Measurements from ENCODE around the gene SORBS2.

DNA sequence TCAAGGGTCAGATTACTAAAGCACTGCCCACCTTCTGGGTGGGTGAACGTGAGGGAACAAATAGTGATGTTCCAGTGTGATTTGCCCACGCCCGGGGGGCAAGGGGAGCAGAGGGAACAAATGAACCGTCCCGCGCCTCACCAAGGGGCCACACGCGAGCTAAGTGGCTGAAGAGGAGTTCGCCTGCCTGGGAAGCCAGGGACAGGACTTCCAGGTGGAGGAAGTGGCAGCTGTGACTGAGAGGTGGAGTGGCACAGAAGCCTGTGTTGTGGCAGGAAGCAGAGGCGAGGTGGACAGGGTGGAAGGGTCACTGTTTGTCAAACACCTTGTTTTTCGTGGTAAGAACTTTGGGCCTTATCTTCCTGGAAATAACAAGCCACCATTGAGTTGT, 9.0 kb upstream of the SORBS2 start:
- TF ChIP-seq POLR2A (IDR thresholded peaks at IDR 0.05) = no peak
- TF ChIP-seq, protein P1, sequence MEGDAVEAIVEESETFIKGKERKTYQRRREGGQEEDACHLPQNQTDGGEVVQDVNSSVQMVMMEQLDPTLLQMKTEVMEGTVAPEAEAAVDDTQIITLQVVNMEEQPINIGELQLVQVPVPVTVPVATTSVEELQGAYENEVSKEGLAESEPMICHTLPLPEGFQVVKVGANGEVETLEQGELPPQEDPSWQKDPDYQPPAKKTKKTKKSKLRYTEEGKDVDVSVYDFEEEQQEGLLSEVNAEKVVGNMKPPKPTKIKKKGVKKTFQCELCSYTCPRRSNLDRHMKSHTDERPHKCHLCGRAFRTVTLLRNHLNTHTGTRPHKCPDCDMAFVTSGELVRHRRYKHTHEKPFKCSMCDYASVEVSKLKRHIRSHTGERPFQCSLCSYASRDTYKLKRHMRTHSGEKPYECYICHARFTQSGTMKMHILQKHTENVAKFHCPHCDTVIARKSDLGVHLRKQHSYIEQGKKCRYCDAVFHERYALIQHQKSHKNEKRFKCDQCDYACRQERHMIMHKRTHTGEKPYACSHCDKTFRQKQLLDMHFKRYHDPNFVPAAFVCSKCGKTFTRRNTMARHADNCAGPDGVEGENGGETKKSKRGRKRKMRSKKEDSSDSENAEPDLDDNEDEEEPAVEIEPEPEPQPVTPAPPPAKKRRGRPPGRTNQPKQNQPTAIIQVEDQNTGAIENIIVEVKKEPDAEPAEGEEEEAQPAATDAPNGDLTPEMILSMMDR (IDR thresholded peaks at IDR 0.05) = no peak

Measured in thyroid gland (tissue), 4 donors.